ENCODE measurements around the gene TEDC1. TPM values are rescaled to one million over a fixed set of nuclear protein-coding genes. Genes with fewer than 3 reads are reported as not detected.
A peak's percentile ranks its signal among the peaks of the same experiment; 100 is the strongest.

The TEDC1 gene
- total RNA-seq, 4 donors from 2014 or later: 7.1 to 12.8 (median 7.6) TPM

DNA sequence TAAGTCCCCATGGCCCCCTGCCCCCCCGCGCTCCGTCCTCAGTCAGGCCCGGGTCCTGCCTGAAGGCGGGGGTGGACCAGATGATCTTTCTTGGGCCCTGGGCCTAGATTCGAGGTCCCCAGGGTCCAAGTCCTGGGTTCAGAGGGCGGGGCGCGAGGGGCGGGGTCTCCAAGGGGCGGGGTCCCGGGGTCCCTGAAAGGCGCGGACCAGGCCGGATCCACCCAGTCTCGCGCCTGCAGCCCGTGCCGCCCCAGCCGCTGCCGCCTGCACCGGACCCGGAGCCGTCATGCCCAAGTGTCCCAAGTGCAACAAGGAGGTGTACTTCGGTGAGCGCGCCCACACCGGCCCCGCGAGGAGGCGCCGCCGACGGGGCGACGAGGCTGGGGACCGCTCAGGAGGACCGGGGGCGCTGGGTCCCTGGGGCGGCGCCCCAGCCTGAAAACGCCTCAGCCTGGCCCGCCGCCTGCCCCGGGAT lies 4.0 kb upstream of the TEDC1 start:
- peak in 2 of 4 donors; percentile 38 to 56 for TF ChIP-seq POLR2A (IDR thresholded peaks at IDR 0.05)
- TF ChIP-seq CTCF (IDR thresholded peaks at IDR 0.05): no peak
- no peak for DNase-seq

GRCh38 chr14:105487449-105487985 lies 3.5 kb upstream of the TEDC1 start:
- DNase-seq: no peak
- intact Hi-C loops (cut with DNase I): loop anchor here (10.0 kb wide), 1 partner anchor 113 kb away; no protein-coding TSS in a partner anchor
- Histone ChIP-seq H3K9me3 (no peaks in the 10 kb centered on the region), H3K4me3 (peak overlapping the region; percentile 37 to 86 (median 78)), H3K27me3 (peaks cover 0 to 23% (median 0%) of the 10 kb centered on the region in 4 donors), H3K4me1 (peaks cover 70 to 91% (median 81%) of the 10 kb centered on the region in 3 donors), H3K36me3 (no peaks in the 10 kb centered on the region), H3K27ac (peak overlapping the region; percentile 90 to 99 (median 94))
- TF ChIP-seq CTCF (IDR thresholded peaks at IDR 0.05) (no peak), POLR2A (IDR thresholded peaks at IDR 0.05) (peak in 1 of 4 donors; percentile 8)
- 0% methylated on average over 2 of the region's 48 CpGs; no CpG with 5 or more reads in 1 of the 2 donors for WGBS, 2 donors

More for the DNA sequence above, 4.0 kb upstream of the TEDC1 start:
- H3K9me3 ChIP-seq: no peaks in the 10 kb centered on the region
- WGBS, 2 donors: 0% methylated on average over 1 of the region's 45 CpGs; no CpG with 5 or more reads in 1 of the 2 donors
- H3K27me3 ChIP-seq: peaks cover 0 to 23% (median 0%) of the 10 kb centered on the region in 4 donors
- no peaks in the 10 kb centered on the region for H3K36me3 ChIP-seq
- intact Hi-C loops (cut with DNase I): loop anchor here (10.0 kb wide), 1 partner anchor 112 kb away; no protein-coding TSS in a partner anchor
- H3K4me3 ChIP-seq: peak overlapping the region; percentile 37 to 86 (median 78)
- H3K4me1 ChIP-seq: peaks cover 75 to 91% (median 86%) of the 10 kb centered on the region in 3 donors
- H3K27ac ChIP-seq: peak overlapping the region; percentile 90 to 99 (median 94)

DNA sequence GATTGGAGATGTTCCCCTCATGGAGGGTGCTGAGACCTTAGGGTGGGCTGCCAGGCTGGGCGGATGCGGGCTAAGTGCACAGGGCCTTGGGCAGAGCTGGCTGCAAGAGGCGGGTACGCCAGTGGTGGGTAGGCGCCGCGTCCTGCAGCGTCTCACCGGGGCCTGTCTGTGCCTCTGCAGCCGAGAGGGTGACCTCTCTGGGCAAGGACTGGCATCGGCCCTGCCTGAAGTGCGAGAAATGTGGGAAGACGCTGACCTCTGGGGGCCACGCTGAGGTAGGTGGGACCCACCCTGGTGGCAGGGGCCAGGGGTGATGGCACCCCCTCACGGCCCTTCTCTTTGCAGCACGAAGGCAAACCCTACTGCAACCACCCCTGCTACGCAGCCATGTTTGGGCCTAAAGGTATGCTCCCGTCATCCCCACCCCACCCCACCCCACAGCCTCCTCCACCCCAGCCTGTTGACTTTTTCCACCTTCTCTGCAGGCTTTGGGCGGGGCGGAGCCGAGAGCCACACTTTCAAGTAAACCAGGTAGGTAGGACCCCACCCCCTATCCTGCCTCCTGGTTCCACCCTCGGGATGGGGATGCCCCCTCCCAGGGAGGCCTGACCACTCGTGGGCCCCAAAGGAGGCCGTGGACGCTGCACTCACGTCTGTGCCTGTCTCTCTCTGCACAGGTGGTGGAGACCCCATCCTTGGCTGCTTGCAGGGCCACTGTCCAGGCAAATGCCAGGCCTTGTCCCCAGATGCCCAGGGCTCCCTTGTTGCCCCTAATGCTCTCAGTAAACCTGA lies 2.9 kb upstream of the TEDC1 start:
- H3K27ac ChIP-seq: peak overlapping the region; percentile 90 to 99 (median 94)
- 40% methylated on average over 1 to 9 of the region's 26 CpGs for WGBS, 2 donors
- no peak for DNase-seq
- intact Hi-C loops (cut with DNase I): loop anchor here (10.0 kb wide), 1 partner anchor 113 kb away; no protein-coding TSS in a partner anchor
- H3K9me3 ChIP-seq: no peaks in the 10 kb centered on the region
- peak overlapping the region; percentile 37 to 86 (median 78) for H3K4me3 ChIP-seq
- H3K36me3 ChIP-seq: no peaks in the 10 kb centered on the region
- peaks cover 63 to 86% (median 74%) of the 10 kb centered on the region in 3 donors for H3K4me1 ChIP-seq
- TF ChIP-seq POLR2A (IDR thresholded peaks at IDR 0.05) (no peak), CTCF (IDR thresholded peaks at IDR 0.05) (peak in 1 of 6 experiments; percentile 8)
- peaks cover 0 to 23% (median 0%) of the 10 kb centered on the region in 4 donors for H3K27me3 ChIP-seq

DNA sequence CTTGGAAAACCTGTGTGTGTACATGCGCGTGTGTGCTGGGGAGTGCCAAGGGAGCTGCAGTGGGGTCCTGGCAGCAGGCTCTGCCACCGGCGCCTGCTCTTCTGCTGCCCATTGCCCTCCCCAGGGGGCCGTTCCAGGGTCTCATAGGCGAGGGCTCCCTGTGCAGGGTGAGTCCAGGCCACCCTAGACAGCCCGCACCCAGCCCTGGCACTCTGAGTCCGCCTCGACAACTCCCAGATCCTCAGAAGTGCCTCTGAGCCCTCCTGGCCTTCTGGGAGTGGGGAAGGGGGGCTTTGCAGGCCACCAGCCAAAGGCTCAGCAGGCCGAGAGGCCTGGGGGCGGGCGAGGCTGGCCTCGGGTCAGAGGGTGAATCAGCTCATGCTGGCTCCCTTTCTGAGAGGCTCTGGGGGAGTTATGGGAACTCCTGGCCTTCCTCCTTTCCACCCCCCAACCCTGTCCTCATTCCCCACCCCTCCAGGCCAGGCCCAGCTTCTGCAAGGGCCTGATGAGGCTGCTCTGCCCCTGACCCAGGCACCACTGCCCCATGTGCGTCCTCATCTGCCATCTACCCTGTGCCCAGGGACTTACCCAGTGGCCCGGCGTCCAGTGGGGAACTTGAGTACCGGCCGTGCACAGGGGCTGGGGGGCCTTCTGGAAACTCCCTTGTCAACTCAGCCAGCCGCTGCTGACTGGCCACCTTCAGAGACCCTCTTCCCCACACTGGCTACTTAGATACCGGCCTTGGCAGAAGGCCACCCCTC lies 2.1 kb upstream of the TEDC1 start:
- H3K4me3 ChIP-seq: peak overlapping the region in 3 of 4 donors; percentile 73 to 86 (median 83)
- H3K4me1 ChIP-seq: peaks cover 56 to 78% (median 66%) of the 10 kb centered on the region in 3 donors
- H3K27ac ChIP-seq: peak overlapping the region; percentile 90 to 99 (median 94)
- peaks cover 0 to 23% (median 0%) of the 10 kb centered on the region in 4 donors for H3K27me3 ChIP-seq
- H3K9me3 ChIP-seq: no peaks in the 10 kb centered on the region
- no peak for DNase-seq
- intact Hi-C loops (cut with DNase I): loop anchor here (10.0 kb wide), 1 partner anchor 114 kb away; no protein-coding TSS in a partner anchor
- 20% methylated on average over 1 of the region's 20 CpGs; no CpG with 5 or more reads in 1 of the 2 donors for WGBS, 2 donors
- TF ChIP-seq POLR2A (IDR thresholded peaks at IDR 0.05) (no peak), CTCF (IDR thresholded peaks at IDR 0.05) (no peak)
- H3K36me3 ChIP-seq: no peaks in the 10 kb centered on the region
